ENCODE results near the gene FAM131A.
A peak's percentile ranks its signal among the peaks of the same experiment; 100 is the strongest.

- TF ChIP-seq POLR2A (IDR thresholded peaks at IDR 0.05) (no peak), CTCF (IDR thresholded peaks at IDR 0.05 in 8 of 11, conservative IDR thresholded peaks at IDR 0.05 in 3 of 11) (no peak), POLR2AphosphoS5 (IDR thresholded peaks at IDR 0.05) (peak in 1 of 3 donors; percentile 43)
Observed at GRCh38 chr3:184346480-184347190, 9.2 kb downstream of the FAM131A start.
